Measurements from ENCODE around the gene RIN1. TPM values are rescaled to one million over a fixed set of nuclear protein-coding genes. Genes with fewer than 3 reads are reported as not detected.
A peak's percentile ranks its signal among the peaks of the same experiment; 100 is the strongest.
"Not testable (repeated sequence)": the region's sequence is repeated elsewhere in the genome, so short reads cannot be mapped to it uniquely, and the experiment has no call there.

The RIN1 gene
- total RNA-seq, 1 donor from 2014 or later = 4.8 TPM

GRCh38 chr11:66333896-66334604 is 2.2 kb downstream of the RIN1 start:
- DNase-seq = no peak

- DNase-seq = no peak
Observed at GRCh38 chr11:66333220-66333877, 2.9 kb downstream of the RIN1 start.

GRCh38 chr11:66332371-66333219 is 3.6 kb downstream of the RIN1 start:
- DNase-seq = no peak

- DNase-seq = no peak
Observed at GRCh38 chr11:66331542-66332370, 4.5 kb downstream of the RIN1 start.

DNA sequence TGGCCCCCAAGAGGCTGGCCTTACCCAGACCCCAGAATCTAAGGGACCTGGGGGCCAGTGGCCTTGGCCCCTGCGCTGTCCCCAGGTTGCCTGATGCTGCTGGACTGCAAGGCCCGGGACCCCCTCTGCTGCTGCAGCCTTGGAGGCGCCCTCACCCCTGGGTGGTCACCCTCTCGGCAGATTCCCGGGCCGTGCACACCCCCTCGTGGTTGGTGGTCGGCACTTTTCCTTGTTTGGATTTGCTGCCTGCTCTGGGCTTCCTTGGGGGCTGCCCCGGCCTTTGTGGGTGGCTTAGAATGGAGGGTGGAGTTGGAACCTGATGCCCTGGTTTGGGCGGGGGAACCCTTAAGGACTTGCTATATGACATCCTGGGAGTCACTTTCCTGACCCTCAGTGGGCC is 5.3 kb downstream of the RIN1 start:
- no peak for DNase-seq

DNA sequence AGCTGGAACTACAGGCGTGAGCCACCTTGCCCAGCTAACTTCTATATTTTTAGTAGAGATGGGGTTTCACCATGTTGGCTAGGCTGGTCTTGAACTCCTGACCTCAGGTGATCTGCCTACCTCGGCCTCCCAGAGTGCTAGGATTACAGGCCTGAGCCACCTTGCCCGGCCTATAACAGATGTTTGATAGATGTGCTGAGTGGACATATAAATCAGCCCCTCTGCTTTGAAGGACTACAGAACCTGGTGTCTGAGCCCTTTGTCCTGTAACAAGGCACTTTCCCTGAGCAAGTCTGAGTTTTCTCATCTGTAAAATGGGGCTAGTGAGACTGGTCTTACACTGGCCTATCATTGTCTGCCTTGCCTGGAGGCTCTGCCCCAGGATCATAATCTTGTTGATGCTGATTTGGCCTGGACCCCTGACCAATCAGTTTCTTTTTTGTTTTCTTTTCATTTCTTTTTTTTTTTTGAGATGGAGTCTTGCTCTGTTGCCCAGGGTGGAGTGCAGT is 7.0 kb downstream of the RIN1 start:
- no peak for DNase-seq

DNA sequence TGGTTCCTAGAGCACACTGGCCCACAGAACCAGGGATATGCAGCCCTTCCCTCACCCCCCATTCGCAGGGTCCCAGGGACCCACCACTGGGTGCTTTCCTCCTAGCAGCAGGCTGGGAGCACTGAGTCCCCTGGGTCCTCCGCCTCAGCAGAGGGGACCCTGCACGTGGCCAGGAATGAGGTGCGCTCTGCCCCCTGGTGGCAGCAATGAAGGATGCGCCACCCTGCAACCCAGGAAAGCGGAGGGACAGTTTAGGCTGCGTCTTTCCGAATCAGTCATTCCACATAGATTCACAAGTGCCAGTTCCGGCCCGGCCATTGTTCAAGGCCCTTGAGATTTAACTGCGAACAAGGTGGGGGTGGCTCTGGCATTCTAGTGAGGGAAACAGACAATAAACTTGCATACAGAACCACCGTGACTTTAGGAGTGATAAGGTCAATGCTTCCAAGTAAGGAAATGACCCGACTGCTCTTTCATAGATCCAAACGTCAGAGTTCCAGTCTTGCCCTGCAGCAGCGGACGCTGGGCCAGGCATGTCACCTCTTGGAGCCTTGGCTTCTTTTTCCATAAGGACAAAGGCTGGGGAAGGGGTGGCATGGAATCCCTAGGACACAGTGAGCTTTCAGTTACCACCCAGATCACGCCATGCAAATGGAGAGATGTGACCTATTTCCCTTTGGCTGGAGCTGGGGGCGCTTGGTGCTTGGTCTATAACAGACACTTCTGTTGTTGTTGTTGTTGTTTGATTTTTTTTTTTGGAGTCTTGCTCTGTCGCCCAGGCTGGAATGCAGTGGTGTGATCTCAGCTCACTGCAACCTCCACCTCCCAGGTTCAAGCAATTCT is 7.7 kb downstream of the RIN1 start:
- peak; percentile 80 for DNase-seq

DNA sequence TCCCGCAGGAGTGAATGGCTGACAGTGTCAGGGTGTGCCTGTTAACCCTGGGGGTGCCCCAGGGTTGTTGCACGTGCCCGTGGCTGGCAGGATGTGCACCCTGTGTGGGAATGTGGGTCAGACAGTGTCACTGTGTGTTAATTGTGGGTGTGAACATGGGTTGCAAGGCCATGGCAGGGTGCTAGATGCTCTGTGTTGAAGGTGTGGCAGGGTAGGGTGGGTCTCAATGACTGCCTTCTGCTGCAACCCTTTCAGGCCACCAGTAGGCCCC is 8.3 kb downstream of the RIN1 start:
- no peak for DNase-seq

- no peak for DNase-seq
Observed at GRCh38 chr11:66327171-66328030, 8.8 kb downstream of the RIN1 start.

- no peak for DNase-seq
Observed at GRCh38 chr11:66326261-66327111, 9.7 kb downstream of the RIN1 start.

DNA sequence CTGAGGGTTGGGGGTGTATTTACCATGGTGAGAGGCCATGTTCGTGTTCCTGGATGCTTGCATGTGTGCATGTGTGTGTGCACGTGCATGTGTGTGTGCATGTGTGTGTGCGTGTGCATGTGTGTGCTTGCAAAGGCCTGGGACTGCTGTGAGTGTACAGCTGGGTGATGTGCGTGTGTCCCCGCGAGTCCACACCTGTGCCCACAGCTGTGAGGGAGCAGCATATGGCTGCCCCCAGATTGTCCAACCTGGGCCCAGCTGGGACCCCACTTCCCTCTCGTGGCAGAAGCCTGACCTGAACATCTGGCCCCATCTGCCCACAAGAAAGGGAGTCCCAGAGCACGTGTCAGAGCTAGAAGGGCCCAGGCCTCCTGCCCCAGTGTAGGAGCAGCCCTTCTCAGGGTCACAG is 11.0 kb downstream of the RIN1 start:
- no peak for DNase-seq

DNA sequence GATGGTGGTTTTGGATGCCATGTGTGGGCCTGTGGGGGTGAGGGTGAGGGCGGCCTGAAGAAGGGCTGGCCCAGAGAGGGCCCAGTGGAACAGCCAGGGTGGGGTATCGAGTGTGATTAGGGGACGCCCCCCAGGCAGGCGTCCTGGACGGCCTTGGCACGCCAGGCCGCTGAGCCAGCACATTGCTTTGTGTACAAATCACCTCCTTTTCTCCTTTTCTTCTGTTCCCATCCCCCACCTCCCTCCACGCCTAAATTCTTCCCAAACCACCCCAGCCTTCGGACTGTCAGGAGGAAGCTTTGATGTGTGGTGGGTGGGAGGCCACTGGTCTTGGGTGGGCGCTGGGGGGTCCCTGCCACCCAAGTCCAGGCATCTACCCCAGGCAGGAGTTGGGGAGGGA is 11.6 kb downstream of the RIN1 start:
- DNase-seq = no peak

DNA sequence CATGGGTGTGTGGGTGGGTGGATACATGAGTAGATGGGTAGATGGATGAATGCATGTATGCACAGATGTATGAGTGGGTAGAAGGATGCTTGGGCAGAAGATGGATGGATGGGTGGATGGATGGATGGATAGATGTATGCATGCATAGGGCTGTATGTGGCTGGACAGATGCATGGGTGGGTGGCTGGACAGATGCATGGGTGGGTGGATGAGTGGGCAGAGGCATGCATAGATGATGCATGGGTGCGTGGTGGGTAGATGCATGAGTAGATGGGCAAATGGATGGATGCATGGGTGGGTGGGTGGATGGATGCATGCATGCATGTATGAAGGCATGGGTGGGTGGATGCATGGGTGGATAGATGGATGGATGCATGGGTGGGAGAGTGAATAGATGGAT is 12.6 kb downstream of the RIN1 start:
- DNase-seq = no peak

GRCh38 chr11:66322732-66323427 is 13.4 kb downstream of the RIN1 start:
- DNase-seq = no peak

- no peak for DNase-seq
Observed at GRCh38 chr11:66321606-66322005, 14.6 kb downstream of the RIN1 start.

DNA sequence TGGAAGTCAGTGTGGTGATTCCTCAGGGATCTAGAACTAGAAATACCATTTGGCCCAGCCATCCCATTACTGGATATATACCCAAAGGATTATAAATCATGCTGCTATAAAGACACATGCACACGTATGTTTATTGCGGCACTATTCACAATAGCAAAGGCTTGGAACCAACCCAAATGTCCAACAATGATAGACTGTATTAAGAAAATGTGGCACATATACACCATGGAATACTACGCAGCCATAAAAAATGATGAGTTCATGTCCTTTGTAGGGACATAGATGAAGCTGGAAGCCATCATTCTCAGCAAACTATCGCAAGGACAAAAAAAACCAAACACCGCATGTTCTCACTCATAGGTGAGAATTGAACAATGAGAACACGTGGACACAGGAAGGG is 15.5 kb downstream of the RIN1 start:
- not testable (repeated sequence) for DNase-seq

DNA sequence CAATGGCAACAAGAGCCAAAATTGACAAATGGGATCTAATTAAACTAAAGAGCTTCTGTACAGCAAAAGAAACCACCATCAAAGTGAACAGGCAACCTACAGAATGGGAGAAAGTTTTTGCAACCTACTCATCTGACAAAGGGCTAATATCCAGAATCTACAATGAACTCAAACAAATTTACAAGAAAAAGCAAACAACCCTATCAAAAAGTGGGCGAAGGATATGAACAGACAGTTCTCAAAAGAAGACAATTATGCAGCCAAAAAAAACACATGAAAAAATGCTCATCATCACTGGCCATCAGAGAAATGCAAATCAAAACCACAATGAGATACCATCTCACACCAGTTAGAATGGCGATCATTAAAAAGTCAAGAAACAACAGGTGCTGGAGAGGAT is 15.9 kb downstream of the RIN1 start:
- DNase-seq = not testable (repeated sequence)

- no peak for DNase-seq
Observed at GRCh38 chr11:66318600-66318970, 17.6 kb downstream of the RIN1 start.

Data from dermis blood vessel endothelial cell (primary cell).